GM12873 (cell line): ENCODE measurements around the gene TRIM63.

Source experiments
- TF ChIP-seq, protein P1 (sequence below): IDR thresholded peaks from 2 replicates; pipeline ENCODE4 v1.5.1; 2012; ENCODE audit warnings: low read depth, mild to moderate bottlenecking, moderate library complexity, low read length, control low read depth; ENCODE audit not compliant: insufficient read depth; ENCODE audit errors: missing control alignments

The TRIM63 gene

DNA sequence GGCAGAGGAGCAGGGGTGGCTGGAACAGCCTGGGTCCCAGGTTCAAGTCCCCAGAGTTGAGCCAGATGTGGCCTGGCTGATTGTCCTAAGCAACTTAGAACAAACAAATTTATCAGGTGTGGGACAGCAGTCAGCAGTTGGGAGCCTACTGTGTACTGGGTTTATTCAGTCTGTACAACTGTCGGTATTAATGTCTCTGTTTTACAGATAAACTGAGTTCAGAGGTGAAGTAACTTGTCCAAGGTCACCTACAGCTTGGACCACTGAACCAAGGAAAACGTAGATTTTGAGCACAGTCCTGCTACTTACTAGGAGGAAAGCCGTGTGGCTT is 14.6 kb upstream of the TRIM63 start:
- TF ChIP-seq, protein P1, sequence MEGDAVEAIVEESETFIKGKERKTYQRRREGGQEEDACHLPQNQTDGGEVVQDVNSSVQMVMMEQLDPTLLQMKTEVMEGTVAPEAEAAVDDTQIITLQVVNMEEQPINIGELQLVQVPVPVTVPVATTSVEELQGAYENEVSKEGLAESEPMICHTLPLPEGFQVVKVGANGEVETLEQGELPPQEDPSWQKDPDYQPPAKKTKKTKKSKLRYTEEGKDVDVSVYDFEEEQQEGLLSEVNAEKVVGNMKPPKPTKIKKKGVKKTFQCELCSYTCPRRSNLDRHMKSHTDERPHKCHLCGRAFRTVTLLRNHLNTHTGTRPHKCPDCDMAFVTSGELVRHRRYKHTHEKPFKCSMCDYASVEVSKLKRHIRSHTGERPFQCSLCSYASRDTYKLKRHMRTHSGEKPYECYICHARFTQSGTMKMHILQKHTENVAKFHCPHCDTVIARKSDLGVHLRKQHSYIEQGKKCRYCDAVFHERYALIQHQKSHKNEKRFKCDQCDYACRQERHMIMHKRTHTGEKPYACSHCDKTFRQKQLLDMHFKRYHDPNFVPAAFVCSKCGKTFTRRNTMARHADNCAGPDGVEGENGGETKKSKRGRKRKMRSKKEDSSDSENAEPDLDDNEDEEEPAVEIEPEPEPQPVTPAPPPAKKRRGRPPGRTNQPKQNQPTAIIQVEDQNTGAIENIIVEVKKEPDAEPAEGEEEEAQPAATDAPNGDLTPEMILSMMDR, result no peak

- TF ChIP-seq, protein P1, result no peak
Observed at GRCh38 chr1:26081267-26082019, 14.0 kb upstream of the TRIM63 start.

DNA sequence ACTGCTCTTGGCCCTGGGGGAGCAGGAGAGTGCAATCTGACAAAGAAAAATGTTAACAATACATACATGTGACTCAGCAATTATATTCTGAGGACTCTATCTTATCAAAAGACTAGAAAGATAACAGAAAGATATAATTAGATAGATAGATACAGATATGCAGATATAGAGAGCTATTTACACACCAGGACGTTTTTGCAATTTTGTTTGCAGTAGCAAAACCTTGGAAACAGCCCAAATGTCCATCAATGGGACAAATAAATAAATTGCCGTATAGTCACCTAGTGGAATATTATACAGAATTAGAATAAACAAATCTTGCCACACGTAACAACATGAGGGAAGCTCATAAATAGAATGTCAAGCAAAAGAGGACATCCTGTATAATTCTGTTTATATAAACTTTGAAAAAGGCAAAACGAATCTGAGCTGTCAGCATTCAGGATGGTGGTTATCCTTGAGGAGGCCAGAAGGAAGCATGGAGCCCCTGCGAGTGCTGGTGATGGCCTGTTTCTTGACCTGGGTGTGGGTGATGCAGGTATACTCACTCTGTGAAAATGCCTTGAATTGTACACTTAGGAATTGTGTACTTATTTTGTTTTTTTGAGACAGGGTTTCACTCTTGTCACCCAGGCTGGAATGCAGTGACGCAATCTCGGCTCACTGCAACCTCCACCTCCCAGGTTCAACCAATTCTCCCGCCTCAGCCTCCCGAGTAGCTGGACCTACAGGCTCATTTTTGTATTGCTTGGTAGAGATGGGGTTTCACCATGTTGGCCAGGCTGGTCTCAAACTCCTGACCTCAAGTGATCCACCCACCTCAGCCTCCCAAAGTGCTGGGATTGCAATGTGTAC is 12.8 kb upstream of the TRIM63 start:
- TF ChIP-seq, protein P1, result no peak

DNA sequence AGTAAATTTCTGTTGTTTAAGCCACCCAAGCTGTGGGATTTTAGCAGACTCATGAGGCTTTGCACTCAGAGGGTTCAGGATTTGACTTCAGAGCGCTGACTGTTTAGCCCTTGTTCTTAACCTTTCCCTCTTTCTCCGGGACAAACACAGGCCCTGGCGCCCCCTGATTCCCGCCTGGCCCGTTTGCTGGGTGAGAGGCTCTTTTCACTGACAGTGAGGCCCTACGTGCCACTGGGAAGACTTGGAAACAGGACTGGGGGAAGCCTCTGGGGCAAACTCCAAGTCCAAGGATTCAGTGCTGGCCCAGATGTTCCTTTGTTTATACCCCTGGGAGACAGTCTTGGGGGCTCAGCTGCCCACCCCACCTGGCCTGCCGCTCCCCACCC is 11.7 kb upstream of the TRIM63 start:
- TF ChIP-seq, protein P1, result no peak

DNA sequence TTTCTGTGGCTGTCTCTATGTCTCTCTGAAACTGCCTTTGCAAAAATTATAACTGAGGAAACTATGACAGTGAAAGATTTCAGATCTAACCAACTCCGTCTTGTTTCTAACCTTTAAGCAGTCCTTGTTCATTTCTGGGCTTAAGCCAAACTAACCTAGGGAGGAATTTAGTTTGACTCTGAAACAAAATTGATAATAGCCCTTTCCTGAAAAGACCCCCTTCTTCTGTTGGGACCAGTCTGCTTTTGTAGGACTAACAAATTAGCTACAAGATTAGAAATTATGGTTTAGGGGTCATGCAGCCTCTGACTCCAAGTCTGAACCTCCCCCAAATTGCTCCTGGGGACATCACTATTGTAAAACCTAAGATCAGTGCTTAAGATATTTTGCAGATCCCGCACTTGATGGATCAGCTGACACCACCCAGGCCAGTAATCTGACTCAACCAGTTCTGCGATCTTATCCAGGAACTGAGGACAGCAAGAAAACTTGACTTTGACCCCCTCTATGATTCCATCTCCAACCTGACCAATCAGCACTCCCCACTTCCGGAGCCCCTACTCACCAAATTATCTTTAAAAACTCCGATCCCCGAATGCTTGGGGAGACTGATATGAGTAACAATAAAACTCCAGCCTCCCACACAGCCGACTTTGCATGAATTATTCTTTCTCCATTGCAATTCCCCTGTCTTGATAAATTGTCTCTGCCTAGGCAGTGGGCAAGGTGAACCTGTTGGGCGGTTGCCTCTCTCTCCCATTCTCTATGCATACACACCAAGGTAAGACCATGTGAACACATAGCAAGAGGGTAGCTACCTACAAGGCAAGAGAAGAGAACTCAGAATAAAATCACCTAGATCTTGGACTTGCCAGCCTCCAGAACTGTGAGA is 11.1 kb upstream of the TRIM63 start:
- TF ChIP-seq, protein P1, result no peak

DNA sequence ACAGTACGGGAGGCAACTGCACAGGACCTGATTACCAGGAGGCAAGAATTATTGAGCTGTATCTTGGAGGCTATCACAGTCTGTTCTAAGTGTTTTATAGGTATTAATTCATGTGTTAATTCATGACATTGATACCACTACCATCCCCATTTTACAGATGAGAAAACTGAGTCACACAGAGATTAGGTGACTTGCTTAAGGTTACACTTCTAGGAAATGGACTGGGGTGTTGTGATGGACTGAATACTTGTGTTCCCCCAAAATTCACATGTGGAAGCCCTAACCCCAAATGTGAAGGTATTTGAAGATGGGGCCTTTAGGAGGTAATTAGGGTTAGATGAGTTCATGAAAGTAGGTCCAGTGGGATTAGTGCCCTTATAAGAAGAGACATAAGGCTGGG is 10.1 kb upstream of the TRIM63 start:
- TF ChIP-seq, protein P1, result no peak

DNA sequence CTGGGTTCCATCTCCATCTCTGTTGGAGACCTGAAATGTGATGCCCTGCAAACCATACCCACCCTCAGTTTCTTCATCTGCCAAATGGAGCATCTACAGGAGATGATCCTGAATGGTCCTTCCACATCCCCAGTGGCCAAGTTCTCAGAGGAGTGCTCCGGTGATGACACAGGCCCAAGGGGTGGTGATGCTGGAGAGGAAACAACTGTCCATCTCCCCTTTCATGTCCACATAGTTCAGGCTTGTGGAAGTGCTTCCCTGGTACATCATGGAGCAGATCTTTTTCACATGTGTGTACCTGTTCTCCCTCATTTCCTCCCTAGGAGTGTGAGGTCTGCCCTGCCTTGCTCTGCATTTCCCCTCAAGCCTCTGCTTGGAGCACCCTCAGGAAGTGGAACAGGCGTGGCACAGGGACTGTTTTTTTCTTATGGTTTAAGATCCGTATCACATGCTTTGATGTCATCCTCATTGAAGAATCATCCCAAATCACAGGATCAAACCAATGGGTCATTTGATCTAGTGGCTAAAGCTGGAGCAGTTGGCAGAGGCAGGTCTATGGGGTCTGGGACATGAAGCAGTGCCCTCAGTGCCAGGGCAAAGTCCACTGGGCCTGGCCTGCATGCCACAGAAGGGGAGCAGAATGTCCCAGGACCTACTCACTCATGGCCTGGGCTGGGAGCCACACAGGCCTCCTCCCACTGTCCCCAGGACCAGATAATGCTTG is 8.2 kb upstream of the TRIM63 start:
- TF ChIP-seq, protein P1, result no peak
